Panc1 (cell line): ENCODE measurements around the gene GNPTG.

Experiments
- CTCF ChIP-seq: fragments of 450-650 bp; IDR thresholded peaks from 2 replicates; pipeline ENCODE4 v1.5.1; 2017; ENCODE audit warnings: mild to moderate bottlenecking
- POLR2AphosphoS5 ChIP-seq: IDR thresholded peaks from 2 replicates; pipeline ENCODE4 v1.6.1; 2012; ENCODE audit warnings: mild to moderate bottlenecking, low read depth, low read length, moderate library complexity
- REST ChIP-seq, 2 experiments: IDR thresholded peaks; 2 replicates each; pipeline ENCODE4 v1.6.1; 2011 to 2012; ENCODE audit warnings: low read depth in 2 of 2, control low read depth in 1 of 2, low read length in 1 of 2, mild to moderate bottlenecking in 1 of 2, moderate library complexity in 1 of 2; ENCODE audit not compliant: insufficient read depth in 1 of 2

GRCh38 chr16:1393613-1394176 lies 42.0 kb downstream of the GNPTG start:
- TF ChIP-seq POLR2AphosphoS5 (no peak), CTCF (no peak), REST (IDR thresholded peaks at IDR 0.05; ENCODE audit: insufficient read depth in 1 of 2, low read depth in 2 of 2, low read length in 1 of 2) (no peak)
